KMS-11 (cell line): Measurements from ENCODE around the gene MSL1.

ENCODE experiments used
- H2AFZ ChIP-seq: fragments of 200-600 bp; sonication (generic); 2 replicates; pipeline ENCODE4 v1.6.1; 2016; ENCODE audit warnings: antibody characterized with exemption, mixed run types, low read depth
- H3K27ac ChIP-seq: fragments of 200-600 bp; sonication (generic); 2 replicates; pipeline ENCODE4 v1.6.1; 2016; ENCODE audit warnings: mild to moderate bottlenecking, mixed run types
- H3K27me3 ChIP-seq: fragments of 200-600 bp; sonication (generic); 2 replicates; pipeline ENCODE4 v1.6.1; 2017; ENCODE audit warnings: mild to moderate bottlenecking, low read depth, mixed run types, moderate library complexity; ENCODE audit not compliant: insufficient read depth
- H3K36me3 ChIP-seq: fragments of 200-600 bp; sonication (generic); 2 replicates; pipeline ENCODE4 v1.6.1; 2017; ENCODE audit warnings: mild to moderate bottlenecking, mixed run types; ENCODE audit not compliant: insufficient read depth
- H3K4me1 ChIP-seq: fragments of 200-600 bp; sonication (generic); 2 replicates; pipeline ENCODE4 v1.6.1; 2016; ENCODE audit warnings: mild to moderate bottlenecking, low read depth, mixed run types; ENCODE audit not compliant: poor library complexity, severe bottlenecking
- H3K4me2 ChIP-seq: fragments of 200-600 bp; sonication (generic); 2 replicates; pipeline ENCODE4 v1.7.0; 2016; ENCODE audit warnings: mild to moderate bottlenecking, mixed run types
- H3K4me3 ChIP-seq: fragments of 200-600 bp; sonication (generic); IDR thresholded peaks from 2 replicates; pipeline ENCODE4 v1.6.1; 2017; ENCODE audit warnings: low read depth, low read length, mixed read lengths; ENCODE audit not compliant: insufficient read depth
- H3K79me2 ChIP-seq: fragments of 200-600 bp; sonication (generic); 2 replicates; pipeline ENCODE4 v1.6.1; 2016; ENCODE audit warnings: low read depth, mixed run types; ENCODE audit not compliant: insufficient read depth
- H3K9ac ChIP-seq: fragments of 200-600 bp; sonication (generic); 2 replicates; pipeline ENCODE4 v1.6.1; 2016; ENCODE audit warnings: mild to moderate bottlenecking, mixed run types
- H4K20me1 ChIP-seq: fragments of 200-600 bp; sonication (generic); 2 replicates; pipeline ENCODE4 v1.6.1; 2016; ENCODE audit warnings: mild to moderate bottlenecking, mixed run types; ENCODE audit not compliant: insufficient read depth
- CTCF ChIP-seq: fragments of 200-600 bp; sonication (generic); conservative IDR thresholded peaks from 2 replicates; pipeline ENCODE4 v1.6.1; 2017; ENCODE audit warnings: low read depth, mild to moderate bottlenecking, antibody characterized with exemption, low read length, moderate library complexity, mixed read lengths

Gene MSL1

GRCh38 chr17:40171750-40172149 lies 50.0 kb downstream of the MSL1 start:
- H3K4me3 ChIP-seq: no peak overlapping the region
- no peaks in the 10 kb centered on the region for H3K27me3 ChIP-seq
- no peak for TF ChIP-seq CTCF
- peaks cover 9% of the 10 kb centered on the region for H3K4me1 ChIP-seq
- H3K9ac ChIP-seq: no peak overlapping the region
- H4K20me1 ChIP-seq: no peaks in the 10 kb centered on the region
- peaks cover 14% of the 10 kb centered on the region; the same call in 1 of the 2 replicates for H3K36me3 ChIP-seq
- no peaks in the 10 kb centered on the region; the same call in 1 of the 2 replicates for H3K79me2 ChIP-seq
- H3K27ac ChIP-seq: no peak overlapping the region
- H2AFZ ChIP-seq: no peak overlapping the region
- H3K4me2 ChIP-seq: no peak overlapping the region

- Histone ChIP-seq H3K4me2 (no peak overlapping the region), H3K4me3 (no peak overlapping the region), H3K4me1 (peaks cover 15% of the 10 kb centered on the region), H3K79me2 (no peaks in the 10 kb centered on the region; the same call in 1 of the 2 replicates), H3K9ac (no peak overlapping the region), H2AFZ (no peak overlapping the region), H4K20me1 (no peaks in the 10 kb centered on the region), H3K36me3 (peaks cover 10% of the 10 kb centered on the region; the same call in 1 of the 2 replicates), H3K27ac (no peak overlapping the region), H3K27me3 (no peaks in the 10 kb centered on the region)
- TF ChIP-seq CTCF: no peak
These were observed 51.5 kb downstream of the MSL1 start for GRCh38 chr17:40173091-40173777.

- H3K36me3 ChIP-seq: peaks cover 6% of the 10 kb centered on the region; the same call in 1 of the 2 replicates
- H3K4me2 ChIP-seq: no peak overlapping the region
- TF ChIP-seq CTCF: no peak
- no peaks in the 10 kb centered on the region for H4K20me1 ChIP-seq
- no peak overlapping the region for H3K9ac ChIP-seq
- H3K79me2 ChIP-seq: no peaks in the 10 kb centered on the region; the same call in 1 of the 2 replicates
- H2AFZ ChIP-seq: no peak overlapping the region
- H3K4me3 ChIP-seq: no peak overlapping the region
- no peaks in the 10 kb centered on the region for H3K27me3 ChIP-seq
- H3K4me1 ChIP-seq: peaks cover 12% of the 10 kb centered on the region
- no peak overlapping the region for H3K27ac ChIP-seq
These were observed 52.0 kb downstream of the MSL1 start for GRCh38 chr17:40173778-40174135.

GRCh38 chr17:40174514-40174913 lies 52.7 kb downstream of the MSL1 start:
- H3K4me3 ChIP-seq: no peak overlapping the region

More at GRCh38 chr17:40174514-40174913, 52.7 kb downstream of the MSL1 start:
- 0 out of 2 replicates have a peak, but pooled peaks cover under 1% of the 10 kb centered on the region for H3K36me3 ChIP-seq
- no peak overlapping the region for H3K9ac ChIP-seq
- H3K27ac ChIP-seq: no peak overlapping the region
- no peak overlapping the region for H2AFZ ChIP-seq
- peaks cover 11% of the 10 kb centered on the region for H3K4me1 ChIP-seq
- no peaks in the 10 kb centered on the region for H4K20me1 ChIP-seq
- no peaks in the 10 kb centered on the region for H3K27me3 ChIP-seq
- H3K4me2 ChIP-seq: no peak overlapping the region
- H3K79me2 ChIP-seq: no peaks in the 10 kb centered on the region
- TF ChIP-seq CTCF: no peak
